ENCODE results near the gene NTM.

The NTM gene

DNA sequence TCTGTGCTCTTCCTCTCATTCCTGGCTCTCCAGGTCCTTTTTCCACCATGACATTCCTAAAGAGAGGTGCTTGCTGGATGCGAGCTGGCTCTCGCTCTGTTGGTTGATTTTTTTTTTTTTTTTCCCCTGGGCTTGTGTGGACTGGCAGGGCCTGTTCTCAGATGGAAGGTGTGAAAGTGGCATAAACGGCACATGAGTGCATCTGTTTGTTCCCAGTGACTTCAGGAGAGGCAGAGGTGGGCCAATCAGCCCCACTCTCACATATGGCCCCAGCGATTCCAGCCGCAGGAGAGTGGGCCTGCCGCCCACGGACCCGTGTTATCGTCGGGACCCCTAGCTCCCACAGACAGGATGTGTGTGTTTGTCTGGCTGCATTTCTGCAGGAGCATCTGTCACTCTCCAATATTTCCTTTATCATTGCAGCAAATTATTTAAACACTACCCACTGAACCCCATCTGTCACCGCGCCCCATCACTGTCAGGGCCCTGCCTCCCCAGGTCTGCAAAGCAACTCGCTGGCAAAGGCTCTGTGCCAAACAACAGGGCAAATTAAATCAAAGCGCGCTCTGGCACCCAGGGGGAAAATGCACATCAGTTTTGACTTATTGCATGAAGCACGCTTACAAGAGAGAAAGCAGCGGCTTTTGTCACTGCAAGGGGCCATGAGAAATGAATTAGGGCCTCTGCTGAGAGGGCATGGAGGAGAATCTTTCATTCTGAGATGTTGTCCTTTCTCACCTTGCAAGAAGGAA is 886.3 kb downstream of the NTM start:
- no peaks in the 10 kb centered on the region for H3K4me1 ChIP-seq (ENCODE audit: insufficient read depth, low read length, severe bottlenecking)
- no peak for TF ChIP-seq EZH2 (IDR thresholded peaks at IDR 0.05; ENCODE audit: borderline replicate concordance, low read length)
- TF ChIP-seq, protein P1, sequence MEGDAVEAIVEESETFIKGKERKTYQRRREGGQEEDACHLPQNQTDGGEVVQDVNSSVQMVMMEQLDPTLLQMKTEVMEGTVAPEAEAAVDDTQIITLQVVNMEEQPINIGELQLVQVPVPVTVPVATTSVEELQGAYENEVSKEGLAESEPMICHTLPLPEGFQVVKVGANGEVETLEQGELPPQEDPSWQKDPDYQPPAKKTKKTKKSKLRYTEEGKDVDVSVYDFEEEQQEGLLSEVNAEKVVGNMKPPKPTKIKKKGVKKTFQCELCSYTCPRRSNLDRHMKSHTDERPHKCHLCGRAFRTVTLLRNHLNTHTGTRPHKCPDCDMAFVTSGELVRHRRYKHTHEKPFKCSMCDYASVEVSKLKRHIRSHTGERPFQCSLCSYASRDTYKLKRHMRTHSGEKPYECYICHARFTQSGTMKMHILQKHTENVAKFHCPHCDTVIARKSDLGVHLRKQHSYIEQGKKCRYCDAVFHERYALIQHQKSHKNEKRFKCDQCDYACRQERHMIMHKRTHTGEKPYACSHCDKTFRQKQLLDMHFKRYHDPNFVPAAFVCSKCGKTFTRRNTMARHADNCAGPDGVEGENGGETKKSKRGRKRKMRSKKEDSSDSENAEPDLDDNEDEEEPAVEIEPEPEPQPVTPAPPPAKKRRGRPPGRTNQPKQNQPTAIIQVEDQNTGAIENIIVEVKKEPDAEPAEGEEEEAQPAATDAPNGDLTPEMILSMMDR (IDR thresholded peaks at IDR 0.05; ENCODE audit: low read length), result no peak
- H3K4me2 ChIP-seq (ENCODE audit: low read length), result no peak overlapping the region
- no peaks in the 10 kb centered on the region for H3K9me2 ChIP-seq (ENCODE audit: low read depth, low read length)
- H3K27ac ChIP-seq (ENCODE audit: low read depth, low read length, poor library complexity, severe bottlenecking), result no peak overlapping the region
- no peaks in the 10 kb centered on the region for H3K79me2 ChIP-seq (ENCODE audit: insufficient read depth, low read length)
- no peaks in the 10 kb centered on the region for H3K9me3 ChIP-seq (ENCODE audit: low read length)
- no peak overlapping the region for H2AFZ ChIP-seq (ENCODE audit: low read length)
- no peaks in the 10 kb centered on the region for H3K36me3 ChIP-seq (ENCODE audit: insufficient read depth, low read length)
- no peaks in the 10 kb centered on the region for H3F3A ChIP-seq (ENCODE audit: insufficient read depth, low read length)
- H3K27me3 ChIP-seq (ENCODE audit: insufficient read depth, low read length), result no peaks in the 10 kb centered on the region
- no peak overlapping the region for H3K9ac ChIP-seq (ENCODE audit: low read length)
- no peak overlapping the region for H3K4me3 ChIP-seq (ENCODE audit: low read depth, low read length, poor library complexity, severe bottlenecking)
- no peaks in the 10 kb centered on the region for H4K20me1 ChIP-seq (ENCODE audit: insufficient read depth, low read length)

DNA sequence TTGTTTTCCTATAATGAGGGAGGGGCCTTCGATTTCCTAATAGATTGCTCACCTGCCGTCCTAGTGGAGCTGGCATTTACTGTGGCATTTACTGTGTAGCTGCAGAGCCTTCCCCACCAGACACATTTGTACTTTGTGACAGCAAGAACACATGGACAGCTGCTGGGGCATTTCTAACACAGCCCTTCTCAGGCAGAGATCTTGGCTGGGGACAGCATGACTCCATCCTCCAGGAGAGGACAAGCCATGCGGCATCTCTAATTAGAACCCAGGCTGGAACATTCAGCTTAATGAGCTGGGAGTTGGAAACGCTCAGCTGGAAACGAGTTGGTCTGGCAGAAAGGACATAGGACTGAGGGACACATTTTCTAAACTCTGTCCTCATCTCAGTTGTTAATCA is 887.5 kb downstream of the NTM start:
- H3K4me1 ChIP-seq (ENCODE audit: insufficient read depth, low read length, severe bottlenecking), result no peaks in the 10 kb centered on the region

DNA sequence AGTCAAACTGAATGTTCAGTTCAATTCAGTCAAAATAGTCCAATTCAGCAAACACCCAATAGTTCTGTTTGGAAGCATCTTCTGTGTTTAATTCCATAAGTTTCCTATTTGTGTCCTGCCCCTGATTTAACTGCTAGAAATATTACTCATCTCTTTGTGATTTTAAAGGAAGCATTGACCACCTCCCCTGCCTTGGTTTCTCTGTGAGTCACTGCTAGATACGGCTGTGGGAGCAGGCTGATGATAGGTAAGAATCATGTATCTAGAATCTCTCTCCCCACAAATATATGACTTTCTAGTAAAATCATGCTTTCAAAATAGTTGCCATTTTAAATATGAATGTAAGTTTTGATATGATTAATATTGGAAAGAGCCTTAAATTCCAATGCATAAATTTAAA is 888.5 kb downstream of the NTM start:
- no peaks in the 10 kb centered on the region for H3K9me2 ChIP-seq (ENCODE audit: low read depth, low read length)
- H3K4me1 ChIP-seq (ENCODE audit: insufficient read depth, low read length, severe bottlenecking), result no peaks in the 10 kb centered on the region
- H3F3A ChIP-seq (ENCODE audit: insufficient read depth, low read length), result no peaks in the 10 kb centered on the region
- no peaks in the 10 kb centered on the region for H3K36me3 ChIP-seq (ENCODE audit: insufficient read depth, low read length)
- no peaks in the 10 kb centered on the region for H3K9me3 ChIP-seq (ENCODE audit: low read length)
- no peaks in the 10 kb centered on the region for H3K27me3 ChIP-seq (ENCODE audit: insufficient read depth, low read length)
- TF ChIP-seq, protein P1 (IDR thresholded peaks at IDR 0.05; ENCODE audit: low read length), result no peak
- no peak for TF ChIP-seq EZH2 (IDR thresholded peaks at IDR 0.05; ENCODE audit: borderline replicate concordance, low read length)
- no peak overlapping the region for H3K4me3 ChIP-seq (ENCODE audit: low read depth, low read length, poor library complexity, severe bottlenecking)
- H2AFZ ChIP-seq (ENCODE audit: low read length), result no peak overlapping the region
- H3K9ac ChIP-seq (ENCODE audit: low read length), result no peak overlapping the region
- no peak overlapping the region for H3K4me2 ChIP-seq (ENCODE audit: low read length)
- no peaks in the 10 kb centered on the region for H4K20me1 ChIP-seq (ENCODE audit: insufficient read depth, low read length)
- no peak overlapping the region for H3K27ac ChIP-seq (ENCODE audit: low read depth, low read length, poor library complexity, severe bottlenecking)
- no peaks in the 10 kb centered on the region for H3K79me2 ChIP-seq (ENCODE audit: insufficient read depth, low read length)

More for the DNA sequence above, 887.5 kb downstream of the NTM start:
- H3K4me2 ChIP-seq (ENCODE audit: low read length), result no peak overlapping the region
- TF ChIP-seq, protein P1 (IDR thresholded peaks at IDR 0.05; ENCODE audit: low read length), result no peak
- TF ChIP-seq EZH2 (IDR thresholded peaks at IDR 0.05; ENCODE audit: borderline replicate concordance, low read length), result no peak
- no peak overlapping the region for H3K9ac ChIP-seq (ENCODE audit: low read length)
- H3K9me3 ChIP-seq (ENCODE audit: low read length), result no peaks in the 10 kb centered on the region
- no peaks in the 10 kb centered on the region for H3F3A ChIP-seq (ENCODE audit: insufficient read depth, low read length)
- H2AFZ ChIP-seq (ENCODE audit: low read length), result no peak overlapping the region
- no peaks in the 10 kb centered on the region for H3K9me2 ChIP-seq (ENCODE audit: low read depth, low read length)
- H3K4me3 ChIP-seq (ENCODE audit: low read depth, low read length, poor library complexity, severe bottlenecking), result no peak overlapping the region
- no peaks in the 10 kb centered on the region for H4K20me1 ChIP-seq (ENCODE audit: insufficient read depth, low read length)
- H3K27me3 ChIP-seq (ENCODE audit: insufficient read depth, low read length), result no peaks in the 10 kb centered on the region
- no peaks in the 10 kb centered on the region for H3K79me2 ChIP-seq (ENCODE audit: insufficient read depth, low read length)
- H3K27ac ChIP-seq (ENCODE audit: low read depth, low read length, poor library complexity, severe bottlenecking), result no peak overlapping the region
- no peaks in the 10 kb centered on the region for H3K36me3 ChIP-seq (ENCODE audit: insufficient read depth, low read length)

All from OCI-LY1 (cell line).